HG03159 (cell line): ENCODE measurements around the gene WHAMM.
"Not testable (repeated sequence)": the region's sequence is repeated elsewhere in the genome, so short reads cannot be mapped to it uniquely, and the experiment has no call there.

Source experiments
- ATAC-seq: cut with Tn5 transposase; IDR thresholded peaks from one replicate; pipeline ENCODE4 v1.9.1; 2021; ENCODE audit warnings: mild to moderate bottlenecking, moderate library complexity; ENCODE audit not compliant: unreplicated experiment

Gene WHAMM

DNA sequence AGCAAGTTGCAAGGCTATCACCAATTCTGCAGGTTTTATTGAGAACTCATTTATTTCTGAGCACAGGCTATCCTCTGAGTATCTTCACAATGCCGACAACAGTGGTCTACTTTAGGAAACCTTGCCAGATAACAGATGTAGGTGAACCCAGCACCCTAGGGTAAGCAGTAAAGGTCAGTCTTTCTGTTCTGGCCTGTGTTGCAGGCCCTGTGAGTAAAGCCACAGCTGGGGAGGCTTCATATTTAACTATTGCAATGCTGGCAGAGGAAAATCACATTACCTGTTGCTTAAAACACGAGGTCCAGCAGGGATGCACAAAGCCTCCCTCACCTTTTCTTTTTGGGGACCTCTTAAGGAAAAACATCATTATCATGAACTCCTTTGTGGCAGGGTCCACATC, 55.5 kb downstream of the WHAMM start:
- ATAC-seq = no peak

DNA sequence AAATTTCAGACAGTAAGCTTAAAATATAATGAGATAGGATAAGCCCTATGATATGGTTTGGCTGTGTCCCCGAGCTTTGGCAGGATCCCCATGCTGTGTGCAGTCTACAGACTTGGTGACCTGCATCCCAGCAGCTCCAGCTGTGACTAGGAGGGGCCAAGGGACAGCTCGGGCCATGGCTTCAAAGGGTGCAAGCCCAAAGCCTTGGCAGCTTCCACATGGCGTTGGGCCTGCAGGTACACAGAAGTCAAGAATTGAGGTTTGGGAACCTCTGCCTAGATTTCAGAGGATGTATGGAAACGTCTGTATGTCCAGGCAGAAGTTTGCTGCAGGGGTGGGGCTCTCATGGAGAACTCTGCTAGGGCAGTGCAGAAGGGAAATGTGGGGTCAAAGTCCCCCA, 56.2 kb downstream of the WHAMM start:
- ATAC-seq = not testable (repeated sequence)

DNA sequence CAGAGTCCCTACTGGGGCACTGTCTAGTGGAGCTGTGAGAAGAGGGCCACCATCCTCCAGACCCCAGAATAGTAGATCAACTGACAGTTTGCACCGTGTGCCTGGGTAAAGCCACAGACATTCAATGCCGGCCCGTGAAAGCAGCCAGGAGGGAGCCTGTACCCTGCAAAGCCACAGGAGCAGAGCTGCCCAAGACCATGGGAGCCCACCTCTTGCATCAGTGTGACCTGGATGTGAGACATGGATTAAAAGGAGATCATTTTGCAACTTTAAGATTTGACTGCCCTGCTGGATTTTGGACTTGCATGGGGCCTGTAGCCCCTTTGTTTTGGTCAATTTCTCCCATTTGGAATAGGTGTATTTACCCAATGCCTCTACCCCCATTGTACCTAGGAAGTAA, 56.6 kb downstream of the WHAMM start:
- not testable (repeated sequence) for ATAC-seq

DNA sequence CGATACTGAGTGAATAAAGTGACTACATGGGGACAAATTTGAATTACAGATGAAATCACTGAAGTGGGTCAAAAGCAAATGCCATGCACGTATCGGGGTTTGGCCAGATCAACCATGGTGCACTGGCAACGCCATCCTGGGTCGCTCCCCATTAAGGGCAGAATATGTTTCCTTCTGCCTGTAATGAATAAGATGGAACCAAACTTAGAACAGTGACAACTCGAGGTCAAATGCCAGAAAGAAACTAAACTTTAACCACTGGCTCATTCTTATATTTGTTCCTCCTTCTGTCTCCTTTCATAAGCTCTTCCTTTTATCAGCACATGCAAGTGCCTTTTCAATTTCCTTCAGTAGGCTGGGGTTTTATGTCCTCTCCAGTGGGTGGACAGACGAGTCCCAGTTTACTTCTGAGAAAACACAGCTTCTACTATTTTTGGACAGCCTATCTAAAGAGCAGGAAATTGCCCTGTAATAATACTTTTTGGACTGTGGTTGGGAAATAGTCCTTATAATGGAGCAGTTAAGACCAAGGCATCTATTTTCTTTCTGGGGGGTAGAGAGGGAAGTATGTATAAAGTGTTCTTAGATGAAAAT, 61.4 kb downstream of the WHAMM start:
- ATAC-seq = no peak

DNA sequence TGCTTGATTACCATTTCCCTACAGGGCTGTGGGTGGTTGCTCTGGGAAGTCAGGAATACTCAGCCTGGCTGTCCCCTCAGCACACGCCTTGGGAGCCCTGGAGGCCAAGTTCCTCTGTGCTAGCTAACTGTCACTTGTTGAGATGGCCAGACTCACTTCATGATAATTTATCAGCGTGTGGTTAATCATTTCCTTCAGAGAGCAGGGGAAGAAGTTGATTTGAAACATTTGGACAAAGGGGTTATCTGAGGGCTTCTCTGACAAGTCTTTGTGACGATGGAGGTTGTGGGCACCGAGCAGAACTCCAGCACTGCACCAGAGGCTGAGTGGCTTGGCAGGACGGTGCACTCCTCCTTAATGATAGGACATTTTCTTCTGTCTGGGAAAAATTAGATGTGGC, 61.9 kb downstream of the WHAMM start:
- ATAC-seq = no peak

DNA sequence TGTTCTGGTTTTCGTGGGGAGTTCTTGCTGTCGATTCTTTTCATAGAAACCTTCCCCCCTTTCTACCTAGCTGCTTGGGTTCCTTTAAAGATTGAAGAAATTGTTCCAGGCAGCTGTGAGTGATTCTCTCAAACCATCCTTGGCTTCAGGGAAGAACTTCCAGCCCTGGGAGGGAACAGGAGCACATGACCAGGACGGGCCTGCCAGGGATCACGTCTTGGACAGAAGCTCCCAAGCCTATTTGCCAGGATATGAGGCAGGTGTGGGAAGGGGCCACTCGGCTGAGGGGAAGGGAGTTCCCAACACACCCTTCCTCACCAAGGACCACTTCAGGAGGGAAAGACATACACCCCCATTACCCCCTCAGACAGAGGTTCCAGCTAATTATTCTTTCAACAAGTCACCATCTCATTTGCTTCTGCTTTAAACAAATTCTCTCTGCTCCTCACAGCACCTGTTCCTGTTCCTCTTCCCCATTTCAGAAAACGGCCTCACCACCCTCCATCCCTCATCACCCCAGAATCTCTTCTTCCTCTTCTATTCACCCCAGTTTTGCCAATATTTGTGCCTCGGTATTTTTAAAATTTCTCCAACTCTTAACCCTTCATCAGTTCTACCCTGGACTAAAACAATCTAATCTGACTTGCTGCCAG, 62.5 kb downstream of the WHAMM start:
- ATAC-seq = no peak

DNA sequence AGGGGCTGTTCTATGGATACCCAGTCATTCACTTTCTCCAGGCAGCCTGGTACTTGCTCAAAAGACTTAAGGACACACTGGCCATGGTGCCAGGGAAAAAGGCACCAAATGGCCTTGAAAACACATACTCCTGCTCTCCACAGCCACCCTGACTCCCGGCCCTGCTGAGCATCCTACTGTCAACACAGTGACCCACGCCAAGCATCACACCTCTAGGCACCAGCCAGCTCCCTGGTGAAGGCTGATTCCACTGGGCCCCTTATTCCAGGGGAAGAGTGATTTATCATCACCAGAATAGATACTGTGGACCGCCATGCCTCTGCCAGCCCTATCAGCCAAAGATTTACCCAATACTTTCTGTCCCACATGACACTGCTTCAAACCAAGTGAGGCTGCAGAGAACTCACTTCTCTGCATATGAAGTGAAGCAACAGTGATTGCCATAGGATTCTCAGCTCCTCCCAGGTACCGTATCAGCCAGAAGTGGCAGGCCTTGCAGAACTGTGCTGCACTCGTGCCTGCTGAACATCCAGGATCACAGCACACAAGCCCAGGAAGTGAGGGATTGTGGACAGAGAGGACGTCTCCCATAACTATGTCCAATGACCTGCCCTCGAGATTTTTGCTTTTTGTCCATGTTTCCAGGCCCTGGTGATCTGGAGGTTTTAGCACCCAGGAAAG, 63.7 kb downstream of the WHAMM start:
- no peak for ATAC-seq

DNA sequence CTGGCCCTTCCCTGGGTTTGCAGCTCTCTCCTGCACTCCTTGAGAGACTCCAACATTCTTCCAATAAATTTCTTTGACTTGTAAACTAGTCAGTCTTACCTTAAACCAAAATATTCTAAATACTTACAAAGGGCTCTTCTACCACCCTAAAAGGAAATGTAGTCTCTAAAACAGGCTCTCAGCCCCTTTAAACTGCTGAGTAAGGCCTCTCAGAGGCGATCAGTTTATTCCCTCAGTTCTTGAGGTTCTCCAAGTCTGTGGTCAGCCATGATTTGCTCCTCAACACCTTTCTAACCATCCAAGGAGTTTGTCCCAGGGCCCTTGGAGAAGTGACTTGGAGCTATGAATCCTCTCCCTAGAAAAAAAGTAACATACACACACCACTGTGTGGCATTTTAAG, 64.8 kb downstream of the WHAMM start:
- ATAC-seq = no peak

DNA sequence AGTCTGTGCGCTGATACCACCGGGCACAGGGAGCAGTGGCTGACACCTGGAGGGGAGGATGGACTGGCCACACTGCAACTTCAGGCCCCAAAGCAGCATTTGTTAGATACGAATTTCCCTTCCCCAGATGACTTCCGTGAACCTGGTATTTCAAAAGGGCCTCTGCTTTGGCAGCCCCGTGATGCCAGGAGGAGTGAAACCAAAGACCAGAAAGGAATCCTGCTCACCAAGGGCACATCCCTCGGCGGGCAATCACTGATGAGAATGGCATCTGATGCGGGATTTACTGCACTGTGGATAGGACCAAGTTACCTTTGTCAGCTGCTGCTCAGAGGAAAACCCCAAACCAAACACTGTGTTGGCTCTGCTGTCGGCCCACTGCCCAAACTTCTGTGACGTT, 65.5 kb downstream of the WHAMM start:
- ATAC-seq = no peak

DNA sequence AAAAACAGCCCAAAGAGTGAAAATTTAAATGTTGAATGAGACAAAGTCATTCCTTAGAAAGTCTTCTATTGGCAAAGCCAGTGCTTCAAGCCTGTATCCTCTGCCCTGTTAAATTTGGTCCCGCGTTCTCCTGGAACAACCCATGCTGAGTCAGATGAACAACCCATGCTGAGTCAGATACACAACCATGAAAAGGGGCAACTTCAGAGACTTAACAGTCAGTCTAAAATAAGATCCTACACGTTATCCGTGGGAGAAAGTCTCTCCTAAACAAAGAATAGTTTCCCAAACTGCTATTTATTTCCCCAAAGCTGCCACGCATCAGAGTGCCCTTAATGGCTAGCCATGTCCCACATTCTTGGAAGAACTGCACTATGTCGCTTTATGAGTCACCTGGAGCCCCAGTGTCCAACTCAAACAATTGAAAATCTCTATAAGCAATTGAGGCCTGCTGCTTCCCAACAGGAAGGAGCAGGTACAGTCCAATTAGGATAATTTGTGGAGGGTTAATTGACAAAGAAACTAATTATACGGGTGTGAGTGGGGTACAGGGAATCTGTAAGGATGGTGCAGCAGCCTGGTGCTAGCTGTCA, 66.1 kb downstream of the WHAMM start:
- ATAC-seq = no peak

DNA sequence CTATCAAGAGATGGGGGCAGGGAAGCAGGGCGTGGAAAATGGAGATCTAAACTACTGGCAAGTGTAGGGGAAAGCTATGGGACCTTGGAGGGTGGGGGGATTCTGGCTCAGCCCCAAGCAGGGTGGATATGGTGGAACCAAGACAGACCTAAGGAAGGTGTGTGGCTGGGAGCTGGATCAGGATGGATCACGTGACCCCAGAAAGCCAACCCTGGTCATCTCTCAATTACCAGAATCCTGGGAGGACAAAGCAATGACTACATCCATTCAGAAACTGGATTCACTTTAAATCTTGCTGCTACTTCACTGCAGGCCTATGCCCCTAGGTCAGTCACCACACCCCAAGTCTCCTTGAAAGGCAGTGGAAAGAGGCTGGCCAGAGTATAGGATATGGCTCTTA, 68.4 kb downstream of the WHAMM start:
- ATAC-seq = no peak

DNA sequence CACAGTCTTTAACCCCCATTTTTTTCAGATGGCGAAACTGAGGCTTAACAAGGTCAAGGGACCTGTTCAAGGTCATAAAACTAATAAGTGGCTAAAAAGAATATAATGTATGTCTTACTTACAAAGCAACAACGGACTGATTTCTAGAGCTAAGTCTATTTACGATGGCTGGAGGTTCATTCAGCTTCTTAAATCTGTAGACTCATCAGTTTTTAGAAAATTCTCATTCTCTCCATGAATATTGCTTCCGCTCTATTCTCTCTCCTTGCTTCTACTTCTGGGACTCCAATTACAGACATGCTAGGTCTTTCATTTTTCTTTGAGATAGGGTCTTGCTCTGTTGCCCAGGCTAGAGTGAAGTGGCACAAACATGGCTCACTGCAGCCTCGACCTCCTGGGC, 68.9 kb downstream of the WHAMM start:
- no peak for ATAC-seq

DNA sequence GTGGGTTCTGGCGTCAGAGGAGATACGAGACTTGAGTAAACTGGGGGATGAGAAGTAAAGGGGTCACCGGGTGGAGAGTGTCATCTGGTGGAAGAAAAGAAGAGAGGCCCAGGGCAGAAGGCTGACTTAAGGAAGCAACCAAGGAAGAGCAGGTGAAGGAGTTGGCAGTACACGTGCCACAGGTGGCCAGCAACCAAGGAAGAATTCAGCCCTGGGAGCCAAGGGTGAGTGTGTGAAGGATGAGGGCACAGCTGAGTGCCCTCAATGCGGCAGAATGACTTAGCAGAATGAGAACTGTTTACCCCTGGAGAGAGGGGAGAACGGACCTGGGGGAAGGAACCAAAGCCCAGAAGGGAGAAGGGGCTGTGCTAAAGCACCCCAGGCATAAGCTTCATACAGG, 71.3 kb downstream of the WHAMM start:
- ATAC-seq = no peak

DNA sequence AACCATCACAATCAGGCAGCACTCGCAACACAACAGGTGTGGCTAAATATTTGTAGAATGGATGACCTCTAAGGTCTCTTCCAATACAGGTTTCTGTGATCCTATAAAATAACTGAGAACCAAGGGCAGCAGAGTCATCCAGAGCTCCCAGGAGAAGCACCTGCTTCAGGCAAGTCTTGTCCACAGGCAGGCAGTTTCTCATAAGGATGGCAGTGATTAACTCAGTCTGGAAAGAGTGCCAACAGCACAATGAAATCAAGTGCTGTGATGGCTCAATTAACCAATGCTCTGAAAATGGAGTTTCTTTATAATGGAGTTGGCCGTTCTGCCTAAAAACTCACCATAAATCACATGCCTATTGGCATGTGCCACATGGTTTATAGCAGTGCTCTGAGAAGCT, 72.3 kb downstream of the WHAMM start:
- no peak for ATAC-seq

DNA sequence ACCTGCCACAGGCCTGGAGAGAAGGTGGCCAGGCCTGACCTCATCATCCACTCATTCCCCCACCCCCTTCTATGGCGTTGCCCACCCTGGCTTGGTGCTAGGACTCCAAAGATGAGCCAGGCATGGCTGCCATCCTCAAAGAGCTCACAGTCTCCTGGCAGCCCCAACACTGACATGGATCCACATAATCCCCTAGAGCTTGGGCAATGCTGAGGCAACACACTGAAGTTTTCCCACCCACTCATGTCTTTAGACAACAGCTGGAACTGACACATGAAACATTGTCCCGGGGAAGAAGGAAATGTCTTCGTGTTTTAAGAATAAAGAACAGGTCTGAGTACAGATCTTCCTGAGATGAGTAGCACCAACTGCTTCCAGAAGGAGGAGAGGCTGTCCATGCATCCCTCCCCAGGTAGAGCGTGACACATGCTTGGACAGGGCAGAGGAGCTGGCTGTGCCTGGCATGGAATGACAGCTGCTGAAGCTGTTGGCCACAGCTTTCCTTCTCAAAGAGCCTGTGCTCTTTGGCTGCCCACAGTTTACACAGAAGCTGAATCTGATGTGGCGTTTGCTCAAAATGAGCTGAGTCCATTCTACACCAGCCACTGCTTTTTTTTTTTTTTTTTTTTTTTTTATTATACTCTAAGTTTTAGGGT, 73.0 kb downstream of the WHAMM start:
- ATAC-seq = no peak
